ENCODE results near the gene BLOC1S6.

Gene BLOC1S6

GRCh38 chr15:45548753-45549520 is 38.2 kb upstream of the BLOC1S6 start:
- no peak overlapping the region for H3K4me3 ChIP-seq (ENCODE audit: low read depth, low read length)
- DNase-seq (ENCODE audit: low read depth) = no peak

GRCh38 chr15:45549541-45550220 is 37.5 kb upstream of the BLOC1S6 start:
- no peak for DNase-seq (ENCODE audit: low read depth)
- no peak for TF ChIP-seq CTCF (IDR thresholded peaks at IDR 0.05; ENCODE audit: insufficient read depth, low read depth, low read length, missing control alignments)
- no peak overlapping the region for H3K4me3 ChIP-seq (ENCODE audit: low read depth, low read length)

More at GRCh38 chr15:45548753-45549520, 38.2 kb upstream of the BLOC1S6 start:
- no peak for TF ChIP-seq CTCF (IDR thresholded peaks at IDR 0.05; ENCODE audit: insufficient read depth, low read depth, low read length, missing control alignments)

DNA sequence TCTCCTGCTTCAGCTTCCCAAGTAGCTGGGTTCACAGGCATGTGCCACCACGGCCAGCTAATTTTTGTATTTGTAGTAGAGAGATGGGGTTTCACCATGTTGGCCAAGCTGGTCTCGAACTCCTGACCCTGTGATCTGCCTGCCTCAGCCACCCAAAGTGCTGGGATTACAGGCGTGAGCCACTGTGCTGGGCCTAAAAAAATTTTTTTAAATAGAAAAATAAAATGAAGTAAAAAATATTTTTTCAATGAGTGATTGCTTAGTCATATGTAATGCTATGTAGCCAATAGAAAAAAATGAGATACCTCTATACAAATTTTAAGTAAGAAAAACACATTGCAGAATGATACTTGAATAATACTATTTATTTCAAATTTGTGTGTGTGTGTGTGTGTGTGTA is 36.7 kb upstream of the BLOC1S6 start:
- DNase-seq (ENCODE audit: low read depth) = no peak
- H3K4me3 ChIP-seq (ENCODE audit: low read depth, low read length) = no peak overlapping the region
- TF ChIP-seq CTCF (IDR thresholded peaks at IDR 0.05; ENCODE audit: insufficient read depth, low read depth, low read length, missing control alignments) = no peak

- no peak for DNase-seq (ENCODE audit: low read depth)
- TF ChIP-seq CTCF (IDR thresholded peaks at IDR 0.05; ENCODE audit: insufficient read depth, low read depth, low read length, missing control alignments) = no peak
Measured at GRCh38 chr15:45551676-45552075, 35.5 kb upstream of the BLOC1S6 start.

GRCh38 chr15:45555934-45556608 is 31.1 kb upstream of the BLOC1S6 start:
- DNase-seq (ENCODE audit: low read depth) = peak; percentile 14
- no peak for TF ChIP-seq CTCF (IDR thresholded peaks at IDR 0.05; ENCODE audit: insufficient read depth, low read depth, low read length, missing control alignments)

More at GRCh38 chr15:45551676-45552075, 35.5 kb upstream of the BLOC1S6 start:
- no peak overlapping the region for H3K4me3 ChIP-seq (ENCODE audit: low read depth, low read length)

DNA sequence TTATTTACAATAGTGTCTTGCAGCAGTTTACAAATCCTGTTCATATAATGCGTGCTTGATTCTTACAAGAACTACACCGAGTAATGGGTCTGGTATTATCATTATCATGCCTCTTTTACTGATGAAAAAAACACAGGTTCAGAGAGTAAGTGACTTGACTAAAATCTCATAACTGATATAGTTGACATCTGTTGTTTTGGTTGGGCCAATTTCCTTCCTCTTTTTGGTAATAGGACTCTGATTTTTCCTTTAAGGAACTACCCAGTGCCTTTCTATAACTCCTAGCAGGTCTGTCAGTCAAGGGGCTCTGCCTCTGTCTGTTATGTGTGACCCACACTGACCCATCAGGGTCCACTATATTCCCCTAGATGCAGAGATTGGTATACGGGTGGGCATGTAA is 14.6 kb upstream of the BLOC1S6 start:
- no peak for TF ChIP-seq CTCF (IDR thresholded peaks at IDR 0.05; ENCODE audit: insufficient read depth, low read depth, low read length, missing control alignments)
- H3K4me3 ChIP-seq (ENCODE audit: low read depth, low read length) = no peak overlapping the region
- no peak for DNase-seq (ENCODE audit: low read depth)

More at GRCh38 chr15:45555934-45556608, 31.1 kb upstream of the BLOC1S6 start:
- no peak overlapping the region for H3K4me3 ChIP-seq (ENCODE audit: low read depth, low read length)
